Suprapubic skin (tissue), 3 donors: ENCODE measurements around the gene KRTAP1-5.

Source experiments
- EP300 ChIP-seq: sonication (generic); formaldehyde crosslinking; IDR thresholded peaks from one replicate; pipeline ENCODE4 v1.6.1; 2017; ENCODE audit warnings: antibody characterized with exemption
- POLR2A ChIP-seq, 2 donors: fragments of 450-650 bp; IDR thresholded peaks; one replicate each; pipeline ENCODE4 v1.6.1; 2017; ENCODE audit warnings: antibody characterized with exemption in 2 of 2, mild to moderate bottlenecking in 2 of 2, moderate library complexity in 2 of 2
- TF ChIP-seq, protein P1 (sequence below), 2 donors: fragments of 200-600 bp in 1 of 2; fragments of 450-650 bp in 1 of 2; sonication (generic) in 1 of 2; IDR thresholded peaks; one replicate each; pipeline ENCODE4 v1.5.1; 2016 to 2019; ENCODE audit warnings: antibody characterized with exemption in 2 of 2, mild to moderate bottlenecking in 1 of 2, moderate library complexity in 1 of 2

DNA sequence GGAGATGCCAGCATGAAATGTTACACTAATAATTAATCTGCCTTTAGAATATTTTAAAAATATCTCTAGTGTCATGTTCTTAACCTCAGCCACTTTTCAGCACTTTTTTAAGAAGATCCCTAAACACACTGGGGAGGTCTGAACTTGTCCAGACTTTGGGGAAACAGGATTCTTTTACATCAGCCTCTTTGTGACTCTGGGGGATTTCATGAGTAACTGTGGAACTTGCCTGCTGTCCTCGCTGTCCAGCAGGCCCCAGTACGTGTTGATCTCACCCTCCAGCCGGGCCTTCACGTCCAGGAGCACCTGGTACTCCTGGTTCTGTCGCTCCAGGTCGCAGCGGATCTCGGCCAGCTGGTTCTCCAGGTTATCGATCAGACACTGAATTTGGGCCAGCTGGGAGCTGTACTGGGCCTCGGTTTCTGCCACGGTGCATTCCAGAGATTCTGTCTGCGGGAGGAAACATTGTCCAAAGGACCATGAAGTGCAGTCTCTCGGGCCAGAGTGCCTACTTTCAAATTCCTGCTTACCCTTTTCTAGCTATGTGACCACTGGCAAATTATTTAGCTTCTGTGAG, 48.3 kb downstream of the KRTAP1-5 start:
- TF ChIP-seq EP300 (no peak), POLR2A (IDR thresholded peaks at IDR 0.05) (no peak)
- TF ChIP-seq, protein P1, sequence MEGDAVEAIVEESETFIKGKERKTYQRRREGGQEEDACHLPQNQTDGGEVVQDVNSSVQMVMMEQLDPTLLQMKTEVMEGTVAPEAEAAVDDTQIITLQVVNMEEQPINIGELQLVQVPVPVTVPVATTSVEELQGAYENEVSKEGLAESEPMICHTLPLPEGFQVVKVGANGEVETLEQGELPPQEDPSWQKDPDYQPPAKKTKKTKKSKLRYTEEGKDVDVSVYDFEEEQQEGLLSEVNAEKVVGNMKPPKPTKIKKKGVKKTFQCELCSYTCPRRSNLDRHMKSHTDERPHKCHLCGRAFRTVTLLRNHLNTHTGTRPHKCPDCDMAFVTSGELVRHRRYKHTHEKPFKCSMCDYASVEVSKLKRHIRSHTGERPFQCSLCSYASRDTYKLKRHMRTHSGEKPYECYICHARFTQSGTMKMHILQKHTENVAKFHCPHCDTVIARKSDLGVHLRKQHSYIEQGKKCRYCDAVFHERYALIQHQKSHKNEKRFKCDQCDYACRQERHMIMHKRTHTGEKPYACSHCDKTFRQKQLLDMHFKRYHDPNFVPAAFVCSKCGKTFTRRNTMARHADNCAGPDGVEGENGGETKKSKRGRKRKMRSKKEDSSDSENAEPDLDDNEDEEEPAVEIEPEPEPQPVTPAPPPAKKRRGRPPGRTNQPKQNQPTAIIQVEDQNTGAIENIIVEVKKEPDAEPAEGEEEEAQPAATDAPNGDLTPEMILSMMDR (IDR thresholded peaks at IDR 0.05) = no peak
